Occipital lobe (tissue), 2 donors: ENCODE results near the gene SLC2A11. TPM values are rescaled to one million over a fixed set of nuclear protein-coding genes. Genes with fewer than 3 reads are reported as not detected.
"Not testable (repeated sequence)": the region's sequence is repeated elsewhere in the genome, so short reads cannot be mapped to it uniquely, and the experiment has no call there.

Experiments
- DNase-seq: peaks from one replicate; lab custom pipeline; 2025; lab: John Stamatoyannopoulos, UW
- total RNA-seq: library from RNA; depleted of rRNA; stranded (reverse); fragments of >200 nt; gene quantifications from one replicate; pipeline ENCODE4 v1.2.3, GENCODE V29; 2014

The SLC2A11 gene
- total RNA-seq, 1 donor from 2014 or later, result 8.4 TPM

GRCh38 chr22:23847310-23847920 lies 10.3 kb upstream of the SLC2A11 start:
- no peak for DNase-seq

GRCh38 chr22:23847991-23848864 lies 9.4 kb upstream of the SLC2A11 start:
- no peak for DNase-seq

GRCh38 chr22:23849009-23850006 lies 8.4 kb upstream of the SLC2A11 start:
- DNase-seq, result peak; percentile 52

DNA sequence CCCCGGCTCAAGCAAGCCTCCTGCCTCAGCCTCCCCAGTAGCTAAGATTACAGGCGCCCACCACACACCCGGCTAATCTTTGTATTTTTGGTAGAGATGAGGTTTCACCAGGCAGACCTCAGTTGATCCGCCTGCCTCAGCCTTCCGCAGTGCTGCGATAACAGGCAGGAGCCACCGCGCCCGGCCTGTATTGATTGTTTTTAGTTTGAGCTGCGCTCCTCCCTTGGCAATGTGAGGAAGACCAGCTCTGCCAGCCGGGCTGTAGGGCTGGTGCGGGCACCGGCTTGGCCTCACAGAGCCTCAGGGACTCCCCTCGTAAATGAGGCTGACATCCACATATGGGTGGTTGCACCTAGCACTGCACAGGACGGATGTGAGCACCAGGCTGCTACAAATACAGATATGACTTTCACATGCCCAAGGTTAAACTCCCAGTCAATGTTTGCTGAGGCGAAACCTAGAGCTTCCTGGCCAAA lies 7.5 kb upstream of the SLC2A11 start:
- DNase-seq, result no peak

DNA sequence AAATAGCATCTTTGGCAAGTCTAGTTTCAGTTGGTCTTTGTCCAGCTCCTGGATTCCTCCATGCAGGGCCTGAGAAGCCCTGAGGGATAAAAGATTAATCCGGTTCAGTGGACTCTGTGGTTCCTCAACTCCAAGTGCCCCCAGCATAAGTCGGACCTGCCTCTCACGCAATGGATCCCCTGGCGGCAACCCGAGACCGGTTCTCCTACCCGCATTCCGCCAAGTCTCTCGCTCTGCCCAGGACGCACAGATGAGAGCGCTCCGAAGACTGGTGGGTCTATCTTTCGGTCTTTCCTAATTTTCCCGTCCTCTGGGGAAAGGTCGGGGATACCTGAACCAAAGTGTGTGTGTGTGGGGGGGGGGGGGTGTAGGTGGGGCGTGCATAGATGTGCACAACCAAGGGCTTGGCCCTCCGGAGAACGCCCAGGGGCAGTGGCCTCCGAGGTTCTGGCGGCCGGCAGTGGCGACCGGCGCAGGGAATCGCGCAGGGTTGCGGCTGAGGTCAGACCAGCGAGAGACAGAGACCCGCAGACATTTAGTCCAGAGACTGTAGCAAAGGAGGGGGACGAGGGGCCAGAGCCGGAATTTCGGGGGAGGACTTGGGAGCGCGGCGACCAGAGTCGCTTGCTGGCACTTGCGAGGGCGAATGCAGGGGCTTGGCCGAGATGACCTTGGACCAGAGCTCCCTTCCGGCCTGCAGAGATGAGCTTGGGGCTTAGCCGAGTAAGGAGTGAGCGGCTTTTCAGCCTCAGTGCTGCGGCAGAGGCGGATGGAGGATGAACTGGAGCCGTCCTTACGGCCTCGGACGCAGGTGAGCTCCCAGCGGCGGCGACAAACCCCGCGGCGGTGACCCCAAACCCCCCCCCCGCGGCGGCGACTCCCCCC lies 712 bp upstream of the SLC2A11 start:
- DNase-seq, result peak; percentile 42

- no peak for DNase-seq
Observed at GRCh38 chr22:23858484-23858815, 775 bp downstream of the SLC2A11 start.

GRCh38 chr22:23859201-23859600 lies 1.5 kb downstream of the SLC2A11 start:
- DNase-seq, result no peak

- DNase-seq, result not testable (repeated sequence)
Observed at GRCh38 chr22:23860187-23860586, 2.5 kb downstream of the SLC2A11 start.

DNA sequence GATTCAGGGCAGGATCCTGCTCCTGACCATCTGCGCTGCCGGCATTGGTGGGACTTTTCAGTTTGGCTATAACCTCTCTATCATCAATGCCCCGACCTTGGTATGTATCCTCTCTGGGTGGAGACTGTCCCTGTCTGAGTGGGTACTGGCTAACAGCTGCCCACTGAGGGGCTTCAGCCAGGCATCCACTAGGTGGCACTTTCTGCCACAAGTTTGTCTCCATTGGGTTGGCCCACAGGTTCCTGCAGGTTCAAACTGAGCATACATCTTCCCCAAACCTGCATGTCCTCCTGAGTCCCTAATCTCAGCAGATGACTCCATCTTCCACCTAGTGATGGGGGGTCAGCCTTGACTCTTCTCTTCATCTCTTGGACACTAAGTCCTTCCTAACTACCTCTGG lies 4.4 kb downstream of the SLC2A11 start:
- DNase-seq, result no peak

- not testable (repeated sequence) for DNase-seq
Observed at GRCh38 chr22:23864499-23865154, 7.0 kb downstream of the SLC2A11 start.

DNA sequence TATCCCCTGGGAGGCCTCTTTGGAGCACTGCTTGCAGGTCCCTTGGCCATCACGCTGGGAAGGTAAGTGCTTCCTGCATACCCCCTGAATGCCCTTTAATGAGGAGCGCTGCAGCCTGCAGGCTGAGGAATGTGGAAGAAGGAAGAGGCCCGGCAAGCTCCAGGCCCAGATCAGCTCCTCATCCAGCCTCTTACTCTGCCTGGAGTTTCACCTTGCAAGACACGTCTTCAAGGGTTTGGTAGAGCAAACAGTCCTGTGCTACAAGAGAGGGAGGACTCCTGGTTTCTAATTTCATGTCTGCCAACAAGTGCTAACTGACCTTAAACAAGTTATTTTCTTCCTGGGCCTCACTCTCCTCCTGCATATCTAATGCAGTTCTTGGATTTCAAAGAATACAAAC lies 10.9 kb downstream of the SLC2A11 start:
- no peak for DNase-seq

- no peak for DNase-seq
Observed at GRCh38 chr22:23874871-23875270, 17.2 kb downstream of the SLC2A11 start.

DNA sequence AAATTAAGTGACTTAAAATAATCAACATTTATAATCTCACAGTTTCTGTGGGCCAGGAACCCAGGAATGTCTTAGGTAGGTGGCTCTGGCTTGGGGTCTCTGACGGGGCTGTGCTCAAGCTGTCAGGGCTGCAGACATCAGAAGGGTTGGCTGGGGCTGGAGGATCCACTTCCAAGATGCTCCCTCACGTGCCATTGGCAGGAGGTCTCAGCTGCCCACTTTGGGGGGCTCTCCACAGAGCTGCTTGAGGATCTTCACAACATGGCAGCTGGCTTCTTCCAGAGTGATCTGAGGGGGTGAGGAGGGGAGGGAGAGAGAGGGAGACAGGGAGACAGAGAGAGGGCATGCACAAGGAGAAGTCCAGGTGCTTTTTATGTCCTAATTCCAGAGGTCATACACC lies 18.1 kb downstream of the SLC2A11 start:
- DNase-seq, result no peak

DNA sequence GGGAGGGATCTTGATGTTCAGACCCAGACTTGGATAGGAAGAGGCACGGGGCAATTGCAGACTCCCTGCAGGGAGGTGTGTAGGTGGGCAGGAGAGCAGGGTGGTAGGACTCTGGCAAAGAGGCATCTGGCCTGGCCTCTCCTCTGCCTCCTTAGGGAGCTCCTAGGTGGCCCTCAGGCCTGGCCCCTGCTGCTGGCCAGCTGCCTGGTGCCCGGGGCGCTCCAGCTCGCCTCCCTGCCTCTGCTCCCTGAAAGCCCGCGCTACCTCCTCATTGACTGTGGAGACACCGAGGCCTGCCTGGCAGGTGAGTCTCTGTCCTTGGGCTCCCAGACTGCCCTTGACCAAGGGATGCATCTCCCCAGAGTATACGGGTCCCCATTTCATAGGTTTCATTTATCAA lies 19.9 kb downstream of the SLC2A11 start:
- no peak for DNase-seq

- no peak for DNase-seq
Observed at GRCh38 chr22:23878219-23878618, 20.5 kb downstream of the SLC2A11 start.

GRCh38 chr22:23882370-23882769 lies 24.7 kb downstream of the SLC2A11 start:
- DNase-seq, result no peak

DNA sequence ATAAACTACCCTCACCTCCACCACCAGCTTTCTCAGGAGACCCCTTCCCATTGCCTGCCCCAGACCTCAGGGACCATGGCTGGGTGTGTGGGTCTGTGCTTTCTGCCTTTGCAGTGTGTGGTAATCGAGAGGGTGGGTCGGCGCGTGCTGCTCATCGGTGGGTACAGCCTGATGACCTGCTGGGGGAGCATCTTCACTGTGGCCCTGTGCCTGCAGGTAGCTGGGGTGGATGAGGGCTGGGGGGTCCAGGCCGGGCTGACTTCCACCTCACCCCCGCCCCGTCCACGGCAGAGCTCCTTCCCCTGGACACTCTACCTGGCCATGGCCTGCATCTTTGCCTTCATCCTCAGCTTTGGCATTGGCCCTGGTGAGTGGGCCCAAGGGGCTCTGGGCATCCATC lies 26.0 kb downstream of the SLC2A11 start:
- no peak for DNase-seq

- DNase-seq, result no peak
Observed at GRCh38 chr22:23884140-23884539, 26.5 kb downstream of the SLC2A11 start.

DNA sequence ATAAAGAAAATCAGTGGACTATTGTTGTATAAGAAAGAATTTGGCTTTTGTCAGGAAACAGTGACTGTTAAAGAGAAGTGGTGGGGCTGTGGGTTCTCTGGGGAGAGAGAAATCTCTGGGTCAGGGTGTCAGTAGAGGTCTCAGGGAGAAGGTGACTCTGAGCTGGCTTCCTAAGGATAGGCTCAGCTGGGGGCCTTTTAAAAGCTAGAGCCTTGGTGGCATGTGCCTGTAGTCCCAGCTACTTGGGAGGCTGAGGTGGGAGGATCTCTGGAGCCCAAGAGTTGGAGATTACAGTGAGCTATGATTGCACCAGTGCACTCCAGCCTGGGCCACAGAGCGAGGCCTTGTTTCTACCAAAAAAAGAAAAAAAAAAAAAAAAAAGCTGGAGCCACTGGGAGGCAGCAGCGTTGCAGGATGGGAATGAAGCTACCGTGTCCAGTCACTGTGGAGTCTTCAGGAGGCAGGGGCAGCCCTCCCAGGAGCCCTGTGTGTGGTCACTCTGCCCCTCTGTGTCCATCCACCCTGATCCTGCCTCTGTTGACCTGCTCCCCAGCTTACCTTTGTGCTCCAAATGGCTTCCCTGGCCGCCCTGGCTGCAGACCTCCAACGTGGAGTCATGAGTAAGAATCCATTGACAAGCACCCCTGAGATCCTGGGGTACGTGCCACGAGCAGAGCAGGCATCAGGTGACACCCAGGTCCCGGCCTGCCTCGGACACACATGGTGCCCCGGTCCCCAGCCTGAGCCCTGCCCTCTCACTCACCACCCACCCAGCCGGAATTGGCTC lies 31.1 kb downstream of the SLC2A11 start:
- DNase-seq, result no peak
